ENCODE results near the gene TIAM2.

TIAM2 gene

GRCh38 chr6:155245831-155246230 is 250.7 kb downstream of the TIAM2 start:
- CTCF ChIA-PET: interaction anchor here (0.7 to 9.2 kb wide), 7 partner anchors 10 to 317 kb away, joined by 3 to 292 read pairs (median 12); no protein-coding TSS in a partner anchor
- H3K4me3 ChIP-seq (ENCODE audit: low read depth, low read length): no peak overlapping the region
- TF ChIP-seq, protein P1, sequence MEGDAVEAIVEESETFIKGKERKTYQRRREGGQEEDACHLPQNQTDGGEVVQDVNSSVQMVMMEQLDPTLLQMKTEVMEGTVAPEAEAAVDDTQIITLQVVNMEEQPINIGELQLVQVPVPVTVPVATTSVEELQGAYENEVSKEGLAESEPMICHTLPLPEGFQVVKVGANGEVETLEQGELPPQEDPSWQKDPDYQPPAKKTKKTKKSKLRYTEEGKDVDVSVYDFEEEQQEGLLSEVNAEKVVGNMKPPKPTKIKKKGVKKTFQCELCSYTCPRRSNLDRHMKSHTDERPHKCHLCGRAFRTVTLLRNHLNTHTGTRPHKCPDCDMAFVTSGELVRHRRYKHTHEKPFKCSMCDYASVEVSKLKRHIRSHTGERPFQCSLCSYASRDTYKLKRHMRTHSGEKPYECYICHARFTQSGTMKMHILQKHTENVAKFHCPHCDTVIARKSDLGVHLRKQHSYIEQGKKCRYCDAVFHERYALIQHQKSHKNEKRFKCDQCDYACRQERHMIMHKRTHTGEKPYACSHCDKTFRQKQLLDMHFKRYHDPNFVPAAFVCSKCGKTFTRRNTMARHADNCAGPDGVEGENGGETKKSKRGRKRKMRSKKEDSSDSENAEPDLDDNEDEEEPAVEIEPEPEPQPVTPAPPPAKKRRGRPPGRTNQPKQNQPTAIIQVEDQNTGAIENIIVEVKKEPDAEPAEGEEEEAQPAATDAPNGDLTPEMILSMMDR (IDR thresholded peaks at IDR 0.05; ENCODE audit: insufficient read depth, low read length, missing control alignments): no peak
- no peak for DNase-seq (ENCODE audit: low read depth, low spot score)
- POLR2A ChIA-PET: no interaction called here

DNA sequence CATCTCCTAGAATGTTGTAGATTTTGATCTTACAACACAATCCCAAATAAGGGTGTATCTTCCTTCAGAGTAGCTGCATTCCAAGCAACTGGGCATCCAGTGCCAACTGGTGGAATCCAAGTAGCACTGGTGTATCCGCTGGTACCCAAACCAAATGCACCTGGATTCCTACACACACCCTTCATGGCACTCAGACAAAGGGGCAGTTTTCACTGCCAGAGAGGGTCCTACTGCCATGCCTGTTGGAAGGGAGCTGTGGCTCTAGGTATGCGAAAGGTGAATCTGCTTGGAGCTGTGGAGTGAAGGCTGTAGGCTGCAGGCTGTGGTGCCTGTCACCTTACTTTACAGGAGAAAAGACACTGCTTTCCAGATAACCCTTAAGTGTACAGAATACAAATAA is 251.7 kb downstream of the TIAM2 start:
- POLR2A ChIA-PET: interaction anchor here (0.7 to 2.1 kb wide), 2 partner anchors 39 to 58 kb away, joined by 3 to 9 read pairs; no protein-coding TSS in a partner anchor
- no peak overlapping the region for H3K4me3 ChIP-seq (ENCODE audit: low read depth, low read length)
- CTCF ChIA-PET: interaction anchor here (2.0 to 9.2 kb wide), 10 partner anchors 11 to 379 kb away, joined by 11 to 292 read pairs (median 22); partner anchors contain the start of gene CLDN20
- no peak for DNase-seq (ENCODE audit: low read depth, low spot score)
- TF ChIP-seq, protein P1 (IDR thresholded peaks at IDR 0.05; ENCODE audit: insufficient read depth, low read length, missing control alignments): no peak

DNA sequence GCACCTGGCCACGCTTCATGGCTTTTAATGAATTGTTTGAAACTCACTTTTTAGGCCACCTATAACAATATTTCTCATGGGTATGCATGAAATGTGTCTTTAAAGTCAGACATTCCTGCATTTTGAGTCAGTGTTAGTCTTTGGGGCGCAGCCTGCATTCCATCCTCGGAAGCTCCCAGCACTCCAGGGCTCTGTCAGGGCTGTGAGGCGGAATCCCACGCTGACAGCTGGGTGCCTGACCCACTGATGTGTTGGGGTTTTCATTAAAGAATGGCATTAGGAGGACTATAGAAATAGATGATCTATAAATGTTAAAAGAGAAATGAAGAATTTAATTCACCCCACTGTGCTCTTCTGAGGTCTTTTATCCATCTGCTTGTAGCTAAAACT is 252.5 kb downstream of the TIAM2 start:
- ChIA-PET POLR2A (interaction anchor here (0.7 to 2.1 kb wide), 6 partner anchors 13 to 379 kb away, joined by 3 to 9 read pairs (median 3); no protein-coding TSS in a partner anchor), CTCF (interaction anchor here (0.7 to 9.2 kb wide), 39 partner anchors 8 to 575 kb away, joined by 3 to 292 read pairs (median 5); partner anchors contain the start of gene CLDN20)
- TF ChIP-seq, protein P1 (IDR thresholded peaks at IDR 0.05; ENCODE audit: insufficient read depth, low read length, missing control alignments): no peak
- no peak overlapping the region for H3K4me3 ChIP-seq (ENCODE audit: low read depth, low read length)
- peak; percentile 67 for DNase-seq (ENCODE audit: low read depth, low spot score)

- no peak overlapping the region for H3K4me3 ChIP-seq (ENCODE audit: low read depth, low read length)
- ChIA-PET POLR2A (interaction anchor here (0.7 to 2.1 kb wide), 6 partner anchors 14 to 380 kb away, joined by 3 to 9 read pairs (median 3); no protein-coding TSS in a partner anchor), CTCF (interaction anchor here (0.6 to 9.2 kb wide), 45 partner anchors 8 to 576 kb away, joined by 3 to 292 read pairs (median 5); partner anchors contain the start of gene CLDN20)
- TF ChIP-seq, protein P1 (IDR thresholded peaks at IDR 0.05; ENCODE audit: insufficient read depth, low read length, missing control alignments): peak; percentile 80
- peak; percentile 56 for DNase-seq (ENCODE audit: low read depth, low spot score)
These were observed 253.2 kb downstream of the TIAM2 start for GRCh38 chr6:155248008-155249001.

DNA sequence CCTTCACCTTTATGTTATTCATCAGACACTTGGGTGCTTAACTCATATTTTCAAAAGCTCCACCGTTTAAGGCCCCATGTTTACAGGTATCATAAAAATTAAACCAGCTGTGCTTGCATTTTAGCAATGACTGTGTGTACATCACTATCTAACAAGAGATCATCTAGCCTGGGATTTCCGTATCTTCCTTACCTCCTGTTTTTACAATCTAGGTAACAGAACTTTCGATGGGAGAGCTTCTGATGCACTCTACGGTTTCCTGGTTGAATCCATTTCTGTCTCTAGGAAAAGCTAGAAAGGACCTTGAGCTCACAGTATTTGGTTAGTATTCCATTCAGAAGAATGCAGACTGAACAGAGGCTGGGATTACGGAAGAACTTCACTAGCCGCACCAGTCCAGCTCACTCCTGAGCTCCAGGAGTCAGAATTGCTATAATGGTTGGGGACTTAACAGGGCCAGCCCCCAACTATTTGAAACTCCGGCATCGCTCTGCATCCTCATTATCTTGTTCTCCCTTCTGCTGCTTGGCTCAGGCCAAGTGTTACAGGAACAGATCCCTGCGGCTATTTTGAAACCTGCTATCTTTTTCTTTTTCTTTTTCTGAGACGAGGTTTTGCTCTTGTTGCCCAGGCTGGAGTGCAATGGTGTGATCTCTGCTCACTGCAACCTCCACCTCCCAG is 255.7 kb downstream of the TIAM2 start:
- ChIA-PET CTCF (interaction anchor here (0.5 to 9.2 kb wide), 20 partner anchors 10 to 575 kb away, joined by 3 to 292 read pairs (median 6); partner anchors contain the start of gene CLDN20), POLR2A (no interaction called here)
- DNase-seq (ENCODE audit: low read depth, low spot score): no peak
- TF ChIP-seq, protein P1 (IDR thresholded peaks at IDR 0.05; ENCODE audit: insufficient read depth, low read length, missing control alignments): no peak
- H3K4me3 ChIP-seq (ENCODE audit: low read depth, low read length): no peak overlapping the region

Data from AG04449 (cell line).